Body of pancreas (tissue), 4 donors: ENCODE results near the gene MCRS1. TPM values are rescaled to one million over a fixed set of nuclear protein-coding genes. Genes with fewer than 3 reads are reported as not detected.

ENCODE experiments used
- ATAC-seq: fragments of 150-250 bp; one replicate; pipeline ENCODE4 v1.9.1; 2016
- DNase-seq, 4 donors: peaks; one replicate each; pipeline ENCODE4 v3.0.0-alpha.2; 2019
- H3K27ac ChIP-seq, 4 donors: fragments of 200-600 bp; sonication (generic); 1 replicate in 3 of 4; 2 replicates in 1 of 4; pipeline versions ENCODE4 v1.5.1 to v1.6.1; 2016 to 2019; ENCODE audit warnings: mild to moderate bottlenecking in 1 of 4, mixed read lengths in 1 of 4, moderate library complexity in 1 of 4
- H3K27me3 ChIP-seq, 2 donors: fragments of 200-600 bp; sonication (generic); one replicate each; pipeline ENCODE4 v1.6.0; 2016; ENCODE audit warnings: mild to moderate bottlenecking in 1 of 2
- H3K36me3 ChIP-seq, 2 donors: fragments of 200-600 bp; sonication (generic); replicated peaks in 1 of 2; 2 replicates each; pipeline ENCODE4 v1.5.1; 2016; ENCODE audit warnings: low read depth in 2 of 2; ENCODE audit not compliant: insufficient read depth in 1 of 2
- H3K4me1 ChIP-seq: fragments of 200-600 bp; sonication (generic); one replicate; pipeline ENCODE4 v1.6.0; 2016
- H3K4me3 ChIP-seq, 2 donors: fragments of 200-600 bp; sonication (generic); 1 replicate in 1 of 2; 2 replicates in 1 of 2; pipeline ENCODE4 v1.5.1; 2016 to 2019
- H3K9me3 ChIP-seq, 3 donors: fragments of 200-600 bp; sonication (generic); 1 replicate in 2 of 3; 2 replicates in 1 of 3; pipeline ENCODE4 v1.5.1; 2016
- CTCF ChIP-seq, 7 experiments: fragments of 450-650 bp in 4 of 7; fragments of 200-600 bp in 3 of 7; sonication (generic) in 3 of 7; IDR thresholded peaks; one replicate each; pipeline ENCODE4 v1.5.1; 2016 to 2019; ENCODE audit warnings: antibody characterized with exemption in 7 of 7
- POLR2A ChIP-seq, 3 donors: fragments of 450-650 bp; IDR thresholded peaks; one replicate each; pipeline ENCODE4 v1.6.1; 2016; ENCODE audit warnings: antibody characterized with exemption in 3 of 3, mild to moderate bottlenecking in 2 of 3
- WGBS, 2 donors: methylation state at CpG; one replicate each; pipeline ENCODE4 v1.1.5; 2017; 5-methylcytosine and 5-hydroxymethylcytosine counted together
- intact Hi-C: fragments of 100-400 bp; cut with DNase I; formaldehyde crosslinking; loops from one replicate; pipeline ENCODE4 v1.15.1; 2023
- total RNA-seq, 2 donors: library from RNA; depleted of rRNA; stranded (reverse); fragments of >200 nt; gene quantifications; one replicate each; pipeline ENCODE4 v1.1.0, GENCODE V29; 2016

MCRS1 gene
- total RNA-seq, 2 donors from 2014 or later: 34.2 to 49.8 TPM

- peak in 1 of 4 donors; percentile 43 for DNase-seq
- peaks cover 7% of the 10 kb centered on the region for H3K4me1 ChIP-seq
- intact Hi-C loops: no loop called here
- H3K4me3 ChIP-seq: no peak overlapping the region
- H3K9me3 ChIP-seq: no peaks in the 10 kb centered on the region
- H3K27me3 ChIP-seq: no peaks in the 10 kb centered on the region
- WGBS, 2 donors: 8 to 21% methylated on average over 2 of the region's 2 CpGs
- no peak overlapping the region for H3K27ac ChIP-seq
- no peak for ATAC-seq
- no peaks in the 10 kb centered on the region for H3K36me3 ChIP-seq
- TF ChIP-seq CTCF (IDR thresholded peaks at IDR 0.05): no peak
- TF ChIP-seq POLR2A (IDR thresholded peaks at IDR 0.05): no peak
Observed at GRCh38 chr12:49531745-49532144, 36.2 kb downstream of the MCRS1 start.

DNA sequence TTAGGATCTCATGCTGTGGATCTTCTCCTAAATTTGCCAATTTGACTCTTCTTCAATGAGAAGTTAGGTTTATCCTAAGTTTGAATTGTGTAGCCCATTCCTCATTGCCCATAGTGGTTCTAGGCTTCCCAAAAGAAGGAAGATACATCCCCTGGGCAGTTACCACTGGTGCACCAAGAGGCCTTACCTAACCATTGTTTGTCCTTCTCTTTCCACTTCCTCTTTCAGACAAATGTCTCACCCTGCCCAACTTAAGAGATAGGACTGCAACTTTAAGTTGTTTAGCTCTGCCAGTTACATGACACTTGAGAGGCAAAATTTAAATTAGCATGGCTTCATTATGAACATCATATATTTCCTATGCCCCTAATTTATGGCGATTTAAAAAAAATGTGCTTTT is 38.5 kb downstream of the MCRS1 start:
- H3K27me3 ChIP-seq: no peaks in the 10 kb centered on the region
- intact Hi-C loops: no loop called here
- WGBS, 2 donors: 86 to 100% methylated on average over 1 of the region's 1 CpG

DNA sequence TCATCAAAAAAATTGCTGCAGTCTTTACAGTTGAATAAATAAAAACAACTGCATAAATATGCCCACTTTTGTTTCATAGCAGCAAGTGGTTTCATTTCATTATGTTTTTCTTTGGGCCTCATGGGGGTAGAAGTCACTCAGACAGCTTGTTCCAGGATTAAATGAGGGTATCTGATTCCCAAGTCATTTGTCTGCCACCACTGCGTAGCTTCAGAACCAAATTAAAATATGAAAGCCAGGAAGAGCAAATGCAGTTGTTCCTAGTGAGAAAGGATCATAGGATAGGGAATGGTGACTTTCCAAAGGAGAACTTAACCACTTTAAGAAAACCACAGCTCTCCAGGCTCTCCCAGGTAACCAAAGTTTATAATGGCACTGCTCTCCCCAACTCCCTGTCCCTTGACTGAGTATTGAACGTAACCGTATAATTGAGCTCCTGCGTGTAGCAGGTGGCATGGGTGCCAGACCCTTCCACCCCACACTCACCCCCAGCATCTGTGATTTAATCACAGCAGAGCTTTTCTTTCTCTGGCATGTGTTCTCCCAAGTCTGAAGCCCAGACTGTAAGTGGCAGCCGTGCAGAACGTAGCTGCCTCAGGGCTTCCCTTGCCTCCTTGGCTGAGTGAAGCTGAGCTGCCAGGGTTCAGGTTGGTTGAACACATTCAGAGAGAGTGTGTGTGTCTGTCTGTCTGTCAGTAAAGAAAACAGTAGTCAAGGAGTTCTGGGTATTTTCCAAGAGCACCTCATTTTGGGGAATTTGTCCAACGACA is 40.4 kb downstream of the MCRS1 start:
- DNase-seq (no peak), ATAC-seq (no peak)
- H3K4me3 ChIP-seq: no peak overlapping the region
- no peaks in the 10 kb centered on the region for H3K9me3 ChIP-seq
- 77 to 85% methylated on average over 7 of the region's 7 CpGs for WGBS, 2 donors
- TF ChIP-seq POLR2A (IDR thresholded peaks at IDR 0.05): no peak
- no peak for TF ChIP-seq CTCF (IDR thresholded peaks at IDR 0.05)
- peaks cover 10% of the 10 kb centered on the region for H3K4me1 ChIP-seq
- no peak overlapping the region for H3K27ac ChIP-seq
- no peaks in the 10 kb centered on the region for H3K36me3 ChIP-seq
- intact Hi-C loops: no loop called here
- H3K27me3 ChIP-seq: no peaks in the 10 kb centered on the region

More for the DNA sequence above, 38.5 kb downstream of the MCRS1 start:
- peaks cover 18% of the 10 kb centered on the region for H3K4me1 ChIP-seq
- no peak for ATAC-seq
- H3K4me3 ChIP-seq: no peak overlapping the region
- H3K27ac ChIP-seq: no peak overlapping the region
- H3K36me3 ChIP-seq: no peaks in the 10 kb centered on the region
- TF ChIP-seq CTCF (IDR thresholded peaks at IDR 0.05) (no peak), POLR2A (IDR thresholded peaks at IDR 0.05) (no peak)
- no peak for DNase-seq
- H3K9me3 ChIP-seq: no peaks in the 10 kb centered on the region

GRCh38 chr12:49525942-49526341 is 42.0 kb downstream of the MCRS1 start:
- H3K27me3 ChIP-seq: no peaks in the 10 kb centered on the region
- ATAC-seq: no peak
- DNase-seq: no peak
- H3K27ac ChIP-seq: no peak overlapping the region
- intact Hi-C loops: no loop called here
- 95 to 99% methylated on average over 5 to 7 of the region's 7 CpGs for WGBS, 2 donors
- H3K9me3 ChIP-seq: no peaks in the 10 kb centered on the region
- H3K36me3 ChIP-seq: no peaks in the 10 kb centered on the region
- TF ChIP-seq POLR2A (IDR thresholded peaks at IDR 0.05): no peak
- TF ChIP-seq CTCF (IDR thresholded peaks at IDR 0.05): no peak
- no peak overlapping the region for H3K4me3 ChIP-seq
- H3K4me1 ChIP-seq: peaks cover 10% of the 10 kb centered on the region
